Hematopoietic multipotent progenitor cell treated with erythropoietin and hydrocortisone succinate and interleukin-3 and kit ligand, for 17 days (in vitro differentiated cells): Measurements from ENCODE around the gene FBXO4.
A peak's percentile ranks its signal among the peaks of the same experiment; 100 is the strongest.

ENCODE experiments used
- DNase-seq: peaks from one replicate; pipeline ENCODE4 v3.0.0-alpha.2; 2015; ENCODE audit warnings: low spot score

The FBXO4 gene, protein sequence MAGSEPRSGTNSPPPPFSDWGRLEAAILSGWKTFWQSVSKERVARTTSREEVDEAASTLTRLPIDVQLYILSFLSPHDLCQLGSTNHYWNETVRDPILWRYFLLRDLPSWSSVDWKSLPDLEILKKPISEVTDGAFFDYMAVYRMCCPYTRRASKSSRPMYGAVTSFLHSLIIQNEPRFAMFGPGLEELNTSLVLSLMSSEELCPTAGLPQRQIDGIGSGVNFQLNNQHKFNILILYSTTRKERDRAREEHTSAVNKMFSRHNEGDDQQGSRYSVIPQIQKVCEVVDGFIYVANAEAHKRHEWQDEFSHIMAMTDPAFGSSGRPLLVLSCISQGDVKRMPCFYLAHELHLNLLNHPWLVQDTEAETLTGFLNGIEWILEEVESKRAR

DNA sequence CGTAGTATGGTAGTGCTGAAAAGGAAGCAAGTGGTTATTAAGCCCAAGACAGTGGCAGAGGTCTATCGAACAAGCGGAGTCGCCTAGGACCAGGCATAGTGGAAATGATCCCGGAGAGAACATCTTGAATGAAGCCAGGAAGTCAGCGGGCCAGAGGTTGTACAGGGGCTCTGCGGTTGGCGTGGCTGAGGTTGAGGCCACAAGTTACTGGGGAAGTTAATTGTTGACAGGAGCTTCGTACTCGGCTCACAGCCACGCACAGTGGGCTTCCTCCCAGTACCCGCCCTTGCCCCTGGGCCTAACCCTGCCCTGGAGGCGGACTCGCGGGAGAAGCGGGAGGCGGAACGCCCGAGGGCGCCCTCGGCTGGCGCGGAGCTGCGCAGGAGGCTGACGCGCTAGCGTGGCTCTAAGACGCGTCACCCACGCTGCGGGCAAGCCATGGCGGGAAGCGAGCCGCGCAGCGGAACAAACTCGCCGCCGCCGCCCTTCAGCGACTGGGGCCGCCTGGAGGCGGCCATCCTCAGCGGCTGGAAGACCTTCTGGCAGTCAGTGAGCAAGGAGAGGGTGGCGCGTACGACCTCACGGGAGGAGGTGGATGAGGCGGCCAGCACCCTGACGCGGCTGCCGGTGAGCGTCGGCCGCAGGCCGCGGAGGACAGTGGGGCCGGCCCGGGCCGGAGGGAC lies at the start of gene FBXO4:
FBXO4 (plus strand) TSS at position 410 of the 683 bp plus-strand sequence; CDS start at position 439, 29 bp downstream.
- peak; percentile 76 for DNase-seq

DNA sequence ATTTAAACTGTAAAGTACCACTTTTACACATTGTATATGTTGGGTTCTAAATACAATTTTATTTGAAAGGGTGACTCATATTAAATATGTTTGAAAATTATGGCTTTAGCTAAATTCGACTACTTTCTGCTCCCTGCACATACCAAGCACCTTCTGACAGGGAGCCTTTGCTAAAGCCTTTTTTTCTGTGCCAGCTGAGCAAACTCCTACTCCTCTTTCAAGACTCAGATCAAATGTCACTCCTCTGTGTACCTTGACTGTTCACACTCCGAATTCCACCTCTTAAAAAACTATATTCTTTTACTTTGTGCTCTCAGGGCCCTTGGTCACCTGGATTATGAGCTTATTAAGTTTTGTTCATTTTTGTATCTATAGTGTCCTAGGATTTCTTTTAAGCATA lies 48.4 kb upstream of the FBXO4 start:
- DNase-seq = no peak

DNA sequence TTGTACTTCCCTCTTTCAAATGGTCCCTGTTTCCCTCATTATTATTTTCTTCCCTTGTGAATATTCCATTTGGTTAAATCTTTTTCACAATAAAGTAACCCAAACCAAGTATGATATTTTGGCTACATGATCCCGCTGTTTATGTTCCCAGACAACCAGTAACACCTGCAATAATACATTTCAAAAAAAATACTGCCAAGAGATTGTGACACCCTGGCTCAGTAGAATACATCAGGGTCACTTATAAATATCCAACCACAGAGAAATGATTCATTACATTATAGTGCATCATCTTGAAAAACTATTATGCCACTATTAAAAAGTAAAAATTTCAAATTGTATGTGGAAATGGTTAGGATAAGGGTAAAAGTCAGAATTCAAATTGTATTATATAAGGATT lies 47.7 kb upstream of the FBXO4 start:
- DNase-seq = no peak

DNA sequence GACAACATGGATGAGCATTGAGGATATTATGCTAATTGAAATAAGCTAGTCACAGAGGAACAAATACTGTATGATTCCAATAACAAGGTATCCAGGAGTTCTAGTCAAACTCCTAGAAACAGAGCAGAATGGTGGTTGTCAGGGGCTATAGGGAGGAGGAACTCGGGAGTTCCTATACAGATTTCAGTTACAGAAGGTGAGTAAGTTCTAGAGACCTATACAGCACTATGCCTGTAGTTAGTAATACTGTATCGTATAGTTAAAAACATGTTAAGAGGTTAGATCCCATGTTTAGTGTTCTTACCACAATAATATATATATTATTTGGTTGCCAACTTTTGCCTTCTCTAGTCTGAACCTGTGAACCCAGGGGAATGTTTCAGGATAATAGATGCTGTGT lies 46.9 kb upstream of the FBXO4 start:
- DNase-seq = no peak

DNA sequence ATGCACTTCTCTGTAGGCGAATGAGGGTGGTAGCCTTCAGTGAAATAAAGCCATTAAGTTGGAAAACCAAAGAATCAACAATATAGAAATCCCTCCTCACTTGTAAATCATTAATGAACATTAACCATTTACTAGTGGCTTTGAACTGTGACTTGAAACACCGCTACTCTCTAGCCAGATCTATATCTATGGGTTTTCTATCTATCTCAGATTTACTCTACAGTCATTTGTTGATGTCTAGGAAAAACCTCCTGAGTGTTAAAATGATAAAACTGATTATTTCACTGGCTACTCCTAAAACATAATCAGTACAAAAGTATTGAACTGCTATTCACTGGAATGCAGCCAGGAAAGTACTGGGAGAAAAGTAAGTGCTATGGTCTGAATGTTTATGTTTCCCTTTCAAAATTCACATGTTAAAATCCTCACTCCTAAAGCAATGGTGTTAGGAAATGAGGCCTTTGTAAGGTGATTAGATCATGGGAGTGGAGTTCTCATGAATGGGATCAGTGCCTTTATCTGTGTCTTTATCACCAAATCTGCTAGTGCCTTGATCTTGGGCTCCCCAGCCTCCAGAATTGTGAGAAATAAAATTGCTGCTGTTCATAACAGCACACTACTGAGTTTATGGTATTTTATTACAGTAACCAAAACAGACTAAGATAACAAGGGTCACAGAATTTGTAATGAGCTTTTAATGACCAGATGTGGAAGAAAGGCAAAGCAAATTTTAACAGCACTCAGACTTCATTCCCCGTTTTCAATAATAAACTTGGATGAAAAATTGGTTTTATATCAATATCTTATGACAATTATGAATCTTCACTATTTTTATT lies 46.2 kb upstream of the FBXO4 start:
- DNase-seq = no peak

DNA sequence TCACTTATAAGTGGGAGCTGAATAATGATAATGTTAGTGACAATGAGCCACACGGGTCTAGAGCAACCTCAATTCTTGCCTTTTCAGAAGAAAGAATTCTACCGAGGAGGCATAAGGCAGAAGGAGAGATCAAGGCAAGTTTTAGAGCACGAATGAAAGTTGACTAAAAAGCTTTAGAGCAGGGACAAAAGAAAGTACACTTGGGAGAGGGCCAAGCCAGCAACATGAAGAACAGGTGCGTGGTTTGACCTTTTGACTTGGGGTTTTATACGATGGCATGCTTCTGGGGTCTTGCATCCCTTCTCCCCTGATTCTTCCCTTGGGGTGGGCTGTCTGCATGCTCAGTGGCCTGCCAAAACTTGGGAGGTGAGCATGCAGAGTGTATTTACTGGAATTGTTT lies 42.3 kb upstream of the FBXO4 start:
- DNase-seq = no peak

DNA sequence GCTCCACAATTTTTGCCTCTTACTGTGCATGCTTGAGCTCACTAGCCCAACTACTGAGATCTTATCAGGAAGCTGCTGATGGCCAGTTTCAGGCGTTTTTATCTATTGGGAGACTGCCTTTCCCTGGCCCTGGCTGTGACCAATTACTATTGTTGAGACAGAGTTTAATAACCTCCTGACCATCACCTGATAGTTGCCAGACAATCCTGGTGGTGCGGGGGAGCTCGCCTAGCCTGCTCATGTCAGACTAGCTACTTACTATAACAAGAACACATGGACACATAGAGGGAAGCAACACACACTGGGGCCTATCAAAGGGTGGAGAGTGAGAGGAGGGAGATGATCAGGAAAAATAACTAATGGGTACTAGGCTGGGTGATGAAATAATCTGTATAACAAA lies 41.8 kb upstream of the FBXO4 start:
- DNase-seq = no peak

DNA sequence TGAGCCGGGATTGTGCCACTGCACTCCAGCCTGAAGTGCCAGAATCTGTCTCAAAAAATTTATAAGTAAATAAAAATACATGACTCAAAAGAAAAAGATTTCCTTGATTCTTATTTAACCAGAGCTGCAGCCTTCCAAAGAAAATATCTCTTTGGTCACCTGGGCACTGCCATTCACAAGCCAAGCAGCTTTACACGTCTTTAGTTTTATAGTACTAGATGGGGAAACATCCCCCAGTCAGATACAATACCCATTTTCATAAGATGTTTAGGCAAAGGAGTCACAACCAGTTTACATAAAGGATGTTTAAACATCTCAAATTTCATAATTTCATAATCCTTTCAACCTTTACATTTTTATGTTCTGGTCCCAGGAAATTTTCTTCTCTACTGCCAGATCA lies 41.1 kb upstream of the FBXO4 start:
- DNase-seq = no peak

DNA sequence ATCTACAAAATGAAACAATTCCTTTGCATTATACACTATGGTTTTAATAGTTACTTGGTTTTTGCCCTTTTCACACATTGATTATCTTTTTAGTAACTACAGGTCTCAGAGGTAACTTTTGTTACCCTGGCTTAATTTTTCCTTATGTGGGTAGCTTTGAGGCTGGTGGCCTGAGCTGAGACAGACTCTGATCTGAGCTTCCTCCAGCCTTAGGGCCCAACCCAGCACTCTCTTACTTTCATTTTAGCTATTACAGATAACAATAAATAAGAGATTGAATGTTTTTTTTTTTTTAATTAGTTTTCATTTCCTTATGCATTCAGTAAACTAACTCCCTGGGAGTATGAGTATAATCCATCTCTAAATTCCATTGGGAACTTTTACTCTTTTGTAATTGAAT lies 39.8 kb upstream of the FBXO4 start:
- no peak for DNase-seq

DNA sequence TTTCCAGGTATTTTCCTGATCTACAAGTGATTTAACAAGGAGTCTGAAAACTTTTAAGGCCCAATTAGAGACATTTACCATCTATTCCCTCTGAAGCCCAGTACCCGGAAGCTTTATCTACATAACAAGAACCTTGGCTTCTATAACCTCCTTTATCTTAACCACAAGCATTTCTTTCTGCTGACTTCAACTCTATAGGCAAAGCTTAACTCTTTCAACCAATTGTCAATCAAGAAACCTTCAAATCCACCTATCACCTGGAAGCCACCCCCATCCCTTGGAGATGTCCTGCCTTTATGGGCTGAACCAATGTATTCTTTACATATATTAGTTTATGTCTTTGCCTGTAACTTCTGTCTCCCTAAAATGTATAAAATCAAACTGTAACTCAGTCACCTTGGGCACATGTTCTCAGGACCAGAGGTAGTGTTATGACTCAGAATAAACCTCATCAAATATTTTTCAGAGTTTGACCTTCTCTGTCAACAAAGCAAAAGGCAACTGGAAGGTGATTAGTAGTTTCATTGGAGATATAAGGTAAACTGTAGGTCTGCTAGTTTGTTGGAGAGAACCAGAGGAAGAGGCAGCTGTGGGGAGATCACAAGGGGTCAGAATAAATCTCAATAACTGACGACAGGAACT lies 33.9 kb upstream of the FBXO4 start:
- no peak for DNase-seq

DNA sequence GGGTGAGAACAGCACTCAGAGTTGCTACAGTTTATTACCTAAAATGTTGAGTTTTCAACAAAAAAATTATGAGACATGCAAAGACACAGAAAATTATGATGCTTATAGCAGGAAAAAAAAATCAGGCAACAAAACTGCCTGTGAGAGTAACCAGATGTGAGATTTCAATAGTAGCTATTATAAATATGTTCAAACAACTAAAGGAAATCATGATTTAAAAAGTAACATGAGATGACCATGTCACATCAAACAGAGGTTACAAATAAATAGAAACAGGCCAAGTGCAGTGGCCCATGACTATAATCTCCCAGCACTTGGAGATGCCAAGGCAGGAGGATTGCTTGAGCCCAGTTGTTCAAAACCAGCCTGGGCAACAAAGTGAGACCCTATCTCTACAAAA lies 33.0 kb upstream of the FBXO4 start:
- no peak for DNase-seq

DNA sequence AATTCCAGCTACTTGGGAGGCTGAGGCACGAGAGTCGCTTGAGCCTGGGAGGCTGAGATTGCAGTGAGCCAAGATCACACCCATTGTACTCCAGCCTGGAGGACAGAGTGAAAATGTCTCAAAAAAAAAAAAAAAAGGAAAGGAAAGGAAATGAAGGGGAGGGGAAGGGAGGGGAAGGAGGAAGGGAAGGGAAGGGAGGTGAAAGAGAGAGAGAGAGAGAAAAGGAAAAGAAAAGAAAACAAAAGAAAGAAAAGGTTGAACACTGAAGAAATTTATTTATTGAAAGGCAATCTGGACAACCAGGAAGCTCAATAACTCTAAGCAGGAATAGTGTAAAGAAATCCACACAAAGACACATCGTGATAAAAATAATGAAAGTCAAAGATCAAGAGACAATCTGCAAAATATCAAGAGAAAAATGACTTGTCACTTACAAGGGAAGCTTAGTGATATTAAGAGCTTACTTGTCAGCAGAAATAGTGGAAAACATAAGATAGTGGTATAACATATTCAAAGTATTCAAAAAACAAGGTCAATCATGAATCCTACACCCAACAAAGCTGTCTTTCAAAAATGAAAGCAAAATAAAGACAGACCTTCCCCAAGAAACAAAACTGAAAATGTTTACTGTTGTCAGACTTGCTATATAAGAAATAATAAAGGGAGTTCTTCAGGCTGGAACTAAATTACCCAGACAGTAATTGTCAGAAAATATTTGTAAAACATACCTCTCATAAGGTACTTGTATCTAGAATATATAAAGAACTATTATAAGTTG lies 31.8 kb upstream of the FBXO4 start:
- no peak for DNase-seq

DNA sequence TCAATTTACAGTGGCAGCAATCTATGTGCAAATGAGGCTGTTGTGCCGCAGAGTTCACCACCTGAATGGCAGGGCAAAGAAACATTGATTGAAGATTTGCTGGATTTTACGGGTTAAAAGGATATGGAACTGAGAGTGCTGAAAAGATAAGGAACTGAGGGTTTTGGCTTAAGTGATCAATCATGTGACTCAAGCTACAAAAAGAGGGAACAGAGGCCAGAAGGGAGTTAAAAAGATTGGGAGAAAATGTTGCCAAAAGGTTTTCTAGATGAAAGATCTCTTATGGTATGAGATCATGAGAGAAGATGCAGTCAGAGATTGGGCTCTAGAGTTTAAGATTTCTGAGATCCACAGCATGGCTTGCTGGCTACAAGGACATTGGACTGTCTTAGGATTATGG lies 28.9 kb upstream of the FBXO4 start:
- no peak for DNase-seq

DNA sequence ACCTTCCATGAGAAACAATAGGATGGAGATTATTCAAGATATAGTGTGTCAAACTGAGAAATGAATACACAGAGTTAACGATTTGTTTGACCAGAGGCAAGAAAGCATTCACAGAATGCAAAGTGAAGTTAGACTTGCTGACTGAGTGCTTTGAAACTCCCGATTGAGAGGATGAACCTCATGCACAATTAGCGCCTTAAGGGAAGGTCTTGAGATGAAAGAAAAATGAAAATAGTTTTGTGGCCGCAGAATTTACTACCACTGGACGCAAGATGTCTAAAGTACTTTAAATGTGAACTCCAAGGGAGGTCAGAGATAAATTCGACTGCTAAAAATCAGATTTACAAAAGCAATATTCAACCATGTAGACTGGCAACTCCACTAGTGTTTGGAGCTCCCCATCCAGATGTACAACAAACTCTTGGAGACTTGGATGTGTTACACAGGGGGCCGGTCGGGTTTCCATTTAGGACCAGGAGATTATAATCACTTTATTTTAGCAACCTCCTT lies 21.6 kb upstream of the FBXO4 start:
- no peak for DNase-seq

DNA sequence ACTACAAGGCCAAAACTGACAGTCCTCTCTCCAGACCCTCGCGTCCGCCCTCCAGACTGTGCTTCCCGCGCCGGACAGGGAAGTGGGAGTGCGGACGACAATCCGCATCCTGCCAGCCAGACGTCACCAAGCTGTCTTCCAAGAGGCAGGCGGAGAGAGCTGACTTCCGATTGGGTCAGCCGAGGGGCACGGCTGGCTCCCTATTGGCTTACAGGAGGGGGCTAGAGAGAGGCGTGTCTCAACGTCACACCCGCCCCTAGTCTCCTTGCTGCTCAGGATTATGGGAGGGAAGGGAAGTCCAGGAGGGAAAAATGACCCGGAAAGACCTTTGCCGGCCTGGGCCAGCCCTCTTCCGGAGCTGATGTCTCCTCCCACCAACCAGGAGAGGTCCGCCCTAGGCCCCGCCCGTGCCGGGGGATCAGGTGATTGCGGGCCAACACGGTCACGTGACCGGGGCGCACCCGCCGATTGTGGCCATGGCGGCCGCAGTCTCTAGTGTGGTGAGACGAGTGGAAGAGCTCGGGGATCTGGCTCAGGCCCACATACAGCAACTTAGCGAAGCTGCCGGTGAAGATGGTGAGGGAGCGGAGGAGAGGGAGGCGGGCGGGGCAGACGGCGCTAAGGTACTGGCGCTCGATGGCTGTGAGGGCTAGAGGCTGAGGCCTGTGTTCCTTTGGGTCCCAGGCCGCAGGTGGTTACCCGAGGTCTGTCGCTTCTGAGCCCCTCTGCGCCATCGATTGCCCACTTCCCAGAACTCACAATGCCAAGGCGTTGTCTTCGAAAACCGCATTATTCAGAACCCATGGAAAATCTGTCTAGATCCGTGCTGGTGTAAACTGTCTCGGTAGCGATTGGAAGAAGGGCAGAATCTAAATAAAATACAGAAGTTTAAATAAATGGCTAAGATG lies 20.9 kb upstream of the FBXO4 start, which contains the start of gene RIMOC1:
RIMOC1 (plus strand) TSS at position 453 of the 908 bp plus-strand sequence; CDS start at position 477, 24 bp downstream.
- DNase-seq = peak; percentile 98

DNA sequence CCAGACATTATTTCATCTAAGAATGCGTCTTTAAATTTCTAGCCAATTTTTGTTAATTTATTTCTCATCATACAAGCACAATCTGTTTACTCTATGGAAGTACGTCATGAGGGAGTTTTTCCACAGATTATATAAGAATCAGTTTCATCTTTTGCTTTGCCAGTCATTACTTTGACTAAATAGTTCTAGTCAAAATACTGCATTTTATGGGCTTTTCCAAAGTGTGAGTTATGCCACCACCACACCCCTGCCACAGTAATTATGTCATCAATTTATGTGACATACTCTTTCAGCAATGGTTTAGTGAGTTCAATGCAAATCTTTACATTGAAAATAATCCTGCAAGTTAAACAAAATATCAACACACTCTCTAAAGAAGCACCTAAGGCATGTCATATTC lies 18.9 kb upstream of the FBXO4 start:
- no peak for DNase-seq

DNA sequence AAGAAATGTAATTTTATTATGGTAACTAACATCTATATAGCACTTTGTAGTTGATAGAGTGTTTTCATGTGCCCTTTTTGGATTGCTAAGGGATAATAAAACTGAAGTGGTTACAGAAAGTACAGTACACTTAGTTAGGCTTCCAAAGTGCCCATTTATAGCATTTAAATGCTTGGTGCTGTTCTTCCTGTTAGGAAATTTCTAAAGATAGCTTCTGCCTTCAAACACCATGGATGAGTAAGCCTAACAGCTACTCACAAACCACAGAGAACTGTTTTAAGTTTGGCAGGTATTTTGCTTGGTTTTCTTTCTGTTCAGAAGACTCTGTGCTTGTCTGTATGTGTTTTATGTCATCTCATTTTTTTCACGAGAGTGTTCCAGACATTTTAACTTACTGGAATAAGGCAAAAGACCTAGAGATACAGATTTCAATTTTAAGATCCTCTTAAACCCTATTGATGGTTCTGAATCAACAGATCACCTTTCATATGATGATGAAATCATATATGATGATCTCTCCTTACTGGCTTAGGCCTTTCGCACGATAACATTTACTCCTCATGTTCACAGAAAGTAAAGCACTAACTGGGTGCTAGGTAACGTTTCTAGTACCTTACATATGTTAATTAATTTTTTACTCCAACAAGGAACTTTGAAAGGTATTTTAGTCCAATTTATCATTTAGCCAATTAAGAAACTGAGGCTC lies 16.6 kb upstream of the FBXO4 start:
- no peak for DNase-seq

DNA sequence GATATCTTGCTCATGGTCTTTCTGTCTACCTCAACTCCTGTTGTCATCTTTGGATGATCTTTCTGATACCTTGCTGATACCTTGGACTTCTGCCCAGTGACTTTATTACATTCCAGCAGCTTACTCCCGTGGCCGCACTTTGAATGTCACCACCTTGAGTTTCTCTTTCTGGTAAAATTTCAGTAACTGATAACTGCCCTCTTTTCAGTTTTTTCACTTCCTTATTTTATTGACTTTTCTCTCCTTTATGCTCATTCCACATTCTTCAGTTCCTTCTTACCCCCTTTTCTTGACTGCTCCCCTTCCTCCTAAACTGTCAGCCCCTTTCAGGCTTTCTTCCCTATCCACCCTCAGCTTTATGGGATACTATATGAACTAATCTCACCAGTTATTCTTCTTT lies 7.0 kb upstream of the FBXO4 start:
- no peak for DNase-seq

DNA sequence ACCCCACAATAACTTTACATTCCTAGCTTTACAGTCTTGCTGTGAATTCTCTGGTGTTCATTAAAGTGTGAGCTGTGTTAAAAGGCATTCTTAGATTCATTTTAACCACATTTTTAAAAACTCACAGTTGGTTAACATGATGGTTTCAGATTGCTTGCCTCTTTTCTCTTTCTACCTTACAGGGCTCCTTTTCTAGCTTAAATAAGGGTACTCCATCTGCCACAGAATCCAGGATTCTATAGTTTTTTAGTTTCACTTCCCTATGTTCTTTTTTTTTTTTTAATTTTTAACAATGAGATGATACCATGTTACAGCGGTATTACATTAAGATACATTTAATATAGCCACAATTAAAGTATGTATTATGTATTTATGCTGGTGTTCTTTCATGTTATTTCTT lies 3.9 kb upstream of the FBXO4 start:
- DNase-seq = no peak
